Tibial nerve (tissue), 4 donors: ENCODE results near the gene ACAD11. TPM values are rescaled to one million over a fixed set of nuclear protein-coding genes. Genes with fewer than 3 reads are reported as not detected.
A peak's percentile ranks its signal among the peaks of the same experiment; 100 is the strongest.

Experiments used
- DNase-seq, 2 donors: peaks; one replicate each; pipeline ENCODE4 v3.0.0-alpha.2; 2019; ENCODE audit warnings: low spot score in 2 of 2
- H3K27ac ChIP-seq, 4 donors: fragments of 200-600 bp; sonication (generic) in 3 of 4; one replicate each; pipeline ENCODE4 v1.5.1; 2017 to 2019; ENCODE audit warnings: mild to moderate bottlenecking in 1 of 4
- H3K27me3 ChIP-seq, 2 donors: fragments of 200-600 bp; sonication (generic) in 1 of 2; one replicate each; pipeline versions ENCODE4 v1.5.1 to v1.6.0; 2017 to 2019
- H3K36me3 ChIP-seq, 3 donors: fragments of 200-600 bp; sonication (generic); one replicate each; pipeline ENCODE4 v1.5.1; 2018 to 2019
- H3K4me1 ChIP-seq, 4 donors: fragments of 200-600 bp; sonication (generic) in 3 of 4; one replicate each; pipeline ENCODE4 v1.5.1; 2017 to 2019
- H3K4me3 ChIP-seq, 4 donors: fragments of 200-600 bp; sonication (generic) in 3 of 4; one replicate each; pipeline ENCODE4 v1.5.1; 2017 to 2019; ENCODE audit warnings: mild to moderate bottlenecking in 1 of 4, moderate library complexity in 1 of 4
- H3K9me3 ChIP-seq, 4 donors: fragments of 200-600 bp; sonication (generic) in 3 of 4; one replicate each; pipeline ENCODE4 v1.5.1; 2017 to 2019
- EP300 ChIP-seq, 2 donors: sonication (generic); formaldehyde crosslinking; IDR thresholded peaks; one replicate each; pipeline ENCODE4 v1.6.1; 2017; ENCODE audit warnings: antibody characterized with exemption in 2 of 2, mild to moderate bottlenecking in 1 of 2
- POLR2A ChIP-seq, 2 donors: fragments of 450-650 bp; IDR thresholded peaks; one replicate each; pipeline ENCODE4 v1.6.1; 2017; ENCODE audit warnings: antibody characterized with exemption in 2 of 2, mild to moderate bottlenecking in 2 of 2, moderate library complexity in 2 of 2
- WGBS, 2 donors: methylation state at CpG; one replicate each; pipeline ENCODE4 v1.1.5; 2018; 5-methylcytosine and 5-hydroxymethylcytosine counted together
- total RNA-seq, 4 donors: library from RNA; depleted of rRNA; stranded (reverse); fragments of >200 nt; gene quantifications; one replicate each; pipeline ENCODE4 v1.1.0, GENCODE V29; 2016
- TF ChIP-seq, protein P1 (sequence below), 5 experiments: fragments of 200-600 bp in 3 of 5; fragments of 450-650 bp in 2 of 5; sonication (generic) in 3 of 5; IDR thresholded peaks; one replicate each; pipeline ENCODE4 v1.5.1; 2016 to 2019; ENCODE audit warnings: antibody characterized with exemption in 5 of 5, mild to moderate bottlenecking in 3 of 5, moderate library complexity in 2 of 5

The ACAD11 gene
- total RNA-seq, 4 donors from 2014 or later = 39.2 to 69.9 (median 59.4) TPM

DNA sequence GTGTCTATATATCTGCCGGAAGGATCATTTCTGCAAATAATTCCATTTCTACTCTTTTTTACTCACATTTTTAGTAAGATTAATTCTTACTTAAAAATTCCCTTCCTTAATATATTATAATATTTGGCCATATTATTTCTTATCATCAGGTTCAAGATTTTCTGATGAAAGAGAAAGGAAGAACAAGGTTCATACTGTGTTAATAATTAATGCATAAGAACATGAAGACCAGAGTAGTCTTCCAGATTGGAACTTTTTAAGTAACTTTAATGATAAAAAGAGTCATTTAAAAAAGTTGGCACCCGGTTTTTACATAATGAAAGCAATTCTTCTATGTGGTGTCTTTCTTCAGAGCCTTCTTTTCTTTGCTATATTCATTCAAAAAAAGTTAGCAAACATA lies 61.9 kb downstream of the ACAD11 start:
- no peak for DNase-seq
- Histone ChIP-seq H3K9me3 (no peaks in the 10 kb centered on the region), H3K4me3 (no peak overlapping the region), H3K27ac (no peak overlapping the region), H3K4me1 (peaks cover 0 to 12% (median 0%) of the 10 kb centered on the region in 4 donors), H3K27me3 (no peaks in the 10 kb centered on the region), H3K36me3 (peaks cover 0 to 34% (median 0%) of the 10 kb centered on the region in 3 donors)
- no peak for TF ChIP-seq POLR2A (IDR thresholded peaks at IDR 0.05)
- TF ChIP-seq, protein P1, sequence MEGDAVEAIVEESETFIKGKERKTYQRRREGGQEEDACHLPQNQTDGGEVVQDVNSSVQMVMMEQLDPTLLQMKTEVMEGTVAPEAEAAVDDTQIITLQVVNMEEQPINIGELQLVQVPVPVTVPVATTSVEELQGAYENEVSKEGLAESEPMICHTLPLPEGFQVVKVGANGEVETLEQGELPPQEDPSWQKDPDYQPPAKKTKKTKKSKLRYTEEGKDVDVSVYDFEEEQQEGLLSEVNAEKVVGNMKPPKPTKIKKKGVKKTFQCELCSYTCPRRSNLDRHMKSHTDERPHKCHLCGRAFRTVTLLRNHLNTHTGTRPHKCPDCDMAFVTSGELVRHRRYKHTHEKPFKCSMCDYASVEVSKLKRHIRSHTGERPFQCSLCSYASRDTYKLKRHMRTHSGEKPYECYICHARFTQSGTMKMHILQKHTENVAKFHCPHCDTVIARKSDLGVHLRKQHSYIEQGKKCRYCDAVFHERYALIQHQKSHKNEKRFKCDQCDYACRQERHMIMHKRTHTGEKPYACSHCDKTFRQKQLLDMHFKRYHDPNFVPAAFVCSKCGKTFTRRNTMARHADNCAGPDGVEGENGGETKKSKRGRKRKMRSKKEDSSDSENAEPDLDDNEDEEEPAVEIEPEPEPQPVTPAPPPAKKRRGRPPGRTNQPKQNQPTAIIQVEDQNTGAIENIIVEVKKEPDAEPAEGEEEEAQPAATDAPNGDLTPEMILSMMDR (IDR thresholded peaks at IDR 0.05) = no peak
- TF ChIP-seq EP300 (IDR thresholded peaks at IDR 0.05) = no peak
- WGBS, 2 donors = 57% methylated on average over 2 of the region's 2 CpGs

DNA sequence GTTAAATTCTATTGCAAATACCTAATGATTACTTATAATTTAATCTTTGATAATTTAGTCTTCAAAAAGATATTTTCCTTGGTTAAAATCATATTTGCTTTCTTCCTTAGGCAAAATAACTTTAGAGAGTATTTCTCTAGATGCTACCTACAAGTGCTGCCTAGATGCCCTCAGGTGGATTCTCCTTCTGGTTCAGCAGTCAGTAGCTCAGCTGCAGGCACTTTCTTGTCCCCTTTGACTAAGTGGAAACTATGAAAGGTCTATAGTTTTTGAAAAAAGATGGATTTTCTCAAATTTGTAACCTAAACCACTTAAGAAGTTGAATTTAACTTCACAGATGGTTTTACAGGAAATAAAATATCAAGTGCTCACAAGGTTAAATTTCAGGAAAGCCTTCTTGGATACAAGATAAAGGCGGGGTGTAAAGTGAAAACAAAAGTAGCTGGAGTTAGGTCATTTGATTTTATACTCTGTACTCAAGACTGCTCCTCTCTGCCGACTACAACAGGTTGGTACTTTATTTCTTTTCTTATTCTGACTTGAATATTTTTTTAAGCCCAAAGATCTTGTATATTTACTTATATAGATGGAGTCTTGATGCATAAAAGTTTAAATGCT lies 62.7 kb downstream of the ACAD11 start, which contains the start of gene ACKR4:
Gene ACKR4 (plus strand): TSS at position 455 of the 618 bp plus-strand sequence. CDS start 3,128 bp downstream, outside the sequence.
- TF ChIP-seq POLR2A (IDR thresholded peaks at IDR 0.05) = no peak
- TF ChIP-seq, protein P1 (IDR thresholded peaks at IDR 0.05) = no peak
- TF ChIP-seq EP300 (IDR thresholded peaks at IDR 0.05) = no peak
- H3K4me3 ChIP-seq = peak within 1 kb of the TSS in 1 of 4 donors; percentile 17
- no peaks in the 10 kb centered on the region for H3K9me3 ChIP-seq
- H3K36me3 ChIP-seq = peaks cover 0 to 31% (median 0%) of the 10 kb centered on the region in 3 donors
- no peak for DNase-seq
- H3K27me3 ChIP-seq = no peaks in the 10 kb centered on the region
- no peak within 1 kb of the TSS for H3K27ac ChIP-seq
- H3K4me1 ChIP-seq = peaks cover 0 to 12% (median 0%) of the 10 kb centered on the region in 4 donors
- 51 to 64% methylated on average over 2 of the region's 2 CpGs for WGBS, 2 donors

DNA sequence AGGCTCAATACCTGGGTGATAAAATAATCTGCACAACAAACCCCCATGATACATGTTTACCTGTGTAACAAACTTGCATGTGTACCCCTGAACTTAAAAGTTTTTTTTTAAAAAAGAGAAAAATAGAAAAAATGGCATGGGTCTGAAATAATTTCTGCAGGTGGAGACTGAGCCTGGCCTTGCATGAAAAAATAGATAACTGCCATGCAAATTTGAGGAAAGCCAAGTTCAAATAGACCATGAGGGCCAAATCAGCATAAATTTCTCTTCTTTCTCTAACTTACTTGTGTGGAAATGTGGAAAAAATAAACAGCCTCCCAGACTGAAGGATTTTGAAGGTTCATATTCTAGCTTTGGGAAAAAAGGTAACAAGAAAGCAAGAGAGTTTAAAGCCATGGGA lies 63.3 kb downstream of the ACAD11 start:
- no peak overlapping the region for H3K27ac ChIP-seq
- H3K9me3 ChIP-seq = no peaks in the 10 kb centered on the region
- no peaks in the 10 kb centered on the region for H3K27me3 ChIP-seq
- no peak overlapping the region for H3K4me3 ChIP-seq
- H3K4me1 ChIP-seq = peaks cover 0 to 12% (median 0%) of the 10 kb centered on the region in 4 donors
- peaks cover 0 to 36% (median 0%) of the 10 kb centered on the region in 3 donors for H3K36me3 ChIP-seq
- DNase-seq = no peak
- no peak for TF ChIP-seq POLR2A (IDR thresholded peaks at IDR 0.05)
- TF ChIP-seq EP300 (IDR thresholded peaks at IDR 0.05) = no peak
- TF ChIP-seq, protein P1 (IDR thresholded peaks at IDR 0.05) = no peak

DNA sequence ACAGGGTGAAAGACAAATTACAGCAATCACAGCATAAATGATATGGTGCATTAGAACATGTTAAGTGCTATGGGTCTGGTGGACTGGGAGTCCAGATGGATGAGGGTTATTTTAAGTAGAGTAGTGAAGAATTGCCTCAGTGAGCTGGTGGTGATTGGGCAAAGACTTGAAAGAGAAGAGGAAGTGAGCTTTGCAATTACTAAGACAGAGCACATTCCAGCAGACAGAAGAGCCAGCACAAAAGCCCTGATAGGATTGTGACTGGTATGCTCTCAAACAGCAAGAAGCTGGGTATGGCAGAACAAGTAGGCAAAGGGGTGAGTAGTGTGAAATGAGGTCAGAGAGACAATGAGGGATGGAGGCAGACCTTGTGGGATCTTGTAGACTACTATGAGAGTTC lies 64.6 kb downstream of the ACAD11 start:
- H3K27me3 ChIP-seq = no peaks in the 10 kb centered on the region
- no peaks in the 10 kb centered on the region for H3K9me3 ChIP-seq
- no peak overlapping the region for H3K27ac ChIP-seq
- no peak overlapping the region for H3K4me3 ChIP-seq
- no peak for DNase-seq
- TF ChIP-seq POLR2A (IDR thresholded peaks at IDR 0.05) (no peak), EP300 (IDR thresholded peaks at IDR 0.05) (no peak)
- TF ChIP-seq, protein P1 (IDR thresholded peaks at IDR 0.05) = no peak
- H3K36me3 ChIP-seq = peaks cover 0 to 48% (median 0%) of the 10 kb centered on the region in 3 donors
- peaks cover 0 to 12% (median 0%) of the 10 kb centered on the region in 4 donors for H3K4me1 ChIP-seq

DNA sequence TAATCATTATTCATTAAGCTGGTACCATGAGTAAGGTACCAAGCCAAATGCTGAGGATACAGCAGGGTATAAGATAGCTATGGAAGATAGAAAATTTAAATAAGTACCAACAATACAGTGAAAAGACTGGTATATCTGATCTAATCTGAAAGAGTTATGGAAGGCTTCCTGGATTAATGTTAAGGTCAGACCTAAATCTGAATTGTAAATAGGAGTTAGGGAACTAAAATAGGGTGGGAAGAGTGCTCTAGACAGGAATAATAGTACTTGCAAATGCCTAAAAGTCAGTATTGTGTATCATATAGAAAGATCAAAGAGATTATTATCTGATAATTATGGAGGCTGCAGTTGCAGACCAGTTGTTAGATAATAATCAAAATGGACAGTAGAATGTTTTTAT lies 65.1 kb downstream of the ACAD11 start:
- Histone ChIP-seq H3K4me3 (no peak overlapping the region), H3K27ac (no peak overlapping the region), H3K9me3 (no peaks in the 10 kb centered on the region), H3K4me1 (peaks cover 0 to 12% (median 0%) of the 10 kb centered on the region in 4 donors), H3K27me3 (no peaks in the 10 kb centered on the region), H3K36me3 (peaks cover 0 to 53% (median 0%) of the 10 kb centered on the region in 3 donors)
- no peak for DNase-seq
- TF ChIP-seq POLR2A (IDR thresholded peaks at IDR 0.05) (no peak), EP300 (IDR thresholded peaks at IDR 0.05) (no peak)
- TF ChIP-seq, protein P1 (IDR thresholded peaks at IDR 0.05) = no peak
